Rectal smooth muscle tissue (tissue), 1 donor: ENCODE measurements around the gene FAM131A.

Experiments
- H3K27ac ChIP-seq: one replicate; pipeline ENCODE4 v1.7.0; 2013; ENCODE audit warnings: low read depth, low read length, inconsistent platforms
- H3K27me3 ChIP-seq: one replicate; pipeline ENCODE4 v1.7.0; 2013; ENCODE audit warnings: low read length; ENCODE audit not compliant: control insufficient read depth, insufficient read depth
- H3K36me3 ChIP-seq: one replicate; pipeline ENCODE4 v1.7.0; 2013; ENCODE audit warnings: low read length; ENCODE audit not compliant: control insufficient read depth, insufficient read depth
- H3K4me1 ChIP-seq: one replicate; pipeline ENCODE4 v1.7.0; 2013; ENCODE audit warnings: low read length; ENCODE audit not compliant: control insufficient read depth, insufficient read depth
- H3K4me3 ChIP-seq: one replicate; pipeline ENCODE4 v1.7.0; 2013; ENCODE audit warnings: low read length
- H3K9ac ChIP-seq: one replicate; pipeline ENCODE4 v1.7.0; 2013; ENCODE audit warnings: low read length

FAM131A gene

GRCh38 chr3:184306341-184306972 is 30.9 kb upstream of the FAM131A start:
- Histone ChIP-seq H3K27ac (no peak overlapping the region), H3K9ac (no peak overlapping the region), H3K36me3 (peaks cover 62% of the 10 kb centered on the region)

DNA sequence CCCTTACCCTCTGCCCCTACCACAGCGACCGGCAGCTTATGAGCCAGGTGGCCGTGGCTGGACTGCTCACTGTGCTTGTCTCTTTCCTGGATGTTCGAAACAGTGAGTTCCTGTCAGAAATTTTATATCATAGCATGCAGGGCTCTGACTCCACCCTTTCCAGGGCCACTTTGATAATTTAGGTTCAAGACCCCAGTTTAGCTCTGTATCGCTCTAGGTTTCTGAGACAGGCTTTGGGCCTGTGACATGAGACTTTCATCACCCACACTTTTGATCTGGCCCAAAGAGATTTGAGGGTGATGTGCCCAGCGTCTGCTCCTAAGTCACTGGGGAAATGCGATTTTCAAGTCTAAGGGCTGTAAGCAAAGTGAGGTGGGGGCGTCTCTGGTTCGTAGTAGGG is 29.5 kb upstream of the FAM131A start:
- Histone ChIP-seq H3K36me3 (peaks cover 49% of the 10 kb centered on the region), H3K27me3 (no peaks in the 10 kb centered on the region), H3K9ac (no peak overlapping the region), H3K27ac (no peak overlapping the region), H3K4me1 (no peaks in the 10 kb centered on the region), H3K4me3 (no peak overlapping the region)

More at GRCh38 chr3:184306341-184306972, 30.9 kb upstream of the FAM131A start:
- Histone ChIP-seq H3K4me1 (no peaks in the 10 kb centered on the region), H3K27me3 (no peaks in the 10 kb centered on the region), H3K4me3 (no peak overlapping the region)

- Histone ChIP-seq H3K36me3 (peaks cover 40% of the 10 kb centered on the region), H3K4me1 (no peaks in the 10 kb centered on the region), H3K9ac (no peak overlapping the region), H3K27me3 (no peaks in the 10 kb centered on the region), H3K27ac (no peak overlapping the region), H3K4me3 (no peak overlapping the region)
Observed at GRCh38 chr3:184308744-184309143, 28.7 kb upstream of the FAM131A start.

DNA sequence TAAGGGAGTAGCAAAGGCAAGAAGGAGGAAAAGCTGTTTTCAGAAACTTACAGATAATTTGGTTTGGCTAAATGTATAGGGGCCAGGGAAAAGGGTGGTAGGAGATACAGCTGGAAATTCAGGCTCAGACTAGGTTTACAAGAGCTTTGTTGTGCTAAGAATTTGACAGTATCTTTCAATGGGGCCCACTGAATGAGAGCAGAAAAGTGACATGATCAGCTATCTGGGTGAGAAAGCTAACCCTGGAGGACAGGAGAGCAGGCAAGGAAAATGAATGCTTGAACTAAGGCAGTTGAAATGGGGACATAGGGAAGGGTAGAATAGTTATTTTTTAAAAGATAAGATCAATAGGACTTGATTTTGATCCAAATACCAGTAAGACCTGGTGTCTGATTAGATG is 25.8 kb upstream of the FAM131A start:
- Histone ChIP-seq H3K4me3 (no peak overlapping the region), H3K27ac (no peak overlapping the region), H3K27me3 (no peaks in the 10 kb centered on the region), H3K4me1 (peaks cover 7% of the 10 kb centered on the region), H3K9ac (no peak overlapping the region), H3K36me3 (peaks cover 18% of the 10 kb centered on the region)

- Histone ChIP-seq H3K27me3 (no peaks in the 10 kb centered on the region), H3K4me1 (peaks cover 13% of the 10 kb centered on the region), H3K27ac (peak within 1 kb of the TSS; percentile 98), H3K9ac (peak within 1 kb of the TSS; percentile 99), H3K36me3 (peaks cover 5% of the 10 kb centered on the region), H3K4me3 (peak within 1 kb of the TSS; percentile 94)
Observed at GRCh38 chr3:184314363-184314699, 23.1 kb upstream of the FAM131A start, which contains the start of gene EIF4G1. Gene EIF4G1, plus strand, starts transcription at chr3:184314606. Its CDS starts 1,191 bp downstream, at chr3:184315797.

DNA sequence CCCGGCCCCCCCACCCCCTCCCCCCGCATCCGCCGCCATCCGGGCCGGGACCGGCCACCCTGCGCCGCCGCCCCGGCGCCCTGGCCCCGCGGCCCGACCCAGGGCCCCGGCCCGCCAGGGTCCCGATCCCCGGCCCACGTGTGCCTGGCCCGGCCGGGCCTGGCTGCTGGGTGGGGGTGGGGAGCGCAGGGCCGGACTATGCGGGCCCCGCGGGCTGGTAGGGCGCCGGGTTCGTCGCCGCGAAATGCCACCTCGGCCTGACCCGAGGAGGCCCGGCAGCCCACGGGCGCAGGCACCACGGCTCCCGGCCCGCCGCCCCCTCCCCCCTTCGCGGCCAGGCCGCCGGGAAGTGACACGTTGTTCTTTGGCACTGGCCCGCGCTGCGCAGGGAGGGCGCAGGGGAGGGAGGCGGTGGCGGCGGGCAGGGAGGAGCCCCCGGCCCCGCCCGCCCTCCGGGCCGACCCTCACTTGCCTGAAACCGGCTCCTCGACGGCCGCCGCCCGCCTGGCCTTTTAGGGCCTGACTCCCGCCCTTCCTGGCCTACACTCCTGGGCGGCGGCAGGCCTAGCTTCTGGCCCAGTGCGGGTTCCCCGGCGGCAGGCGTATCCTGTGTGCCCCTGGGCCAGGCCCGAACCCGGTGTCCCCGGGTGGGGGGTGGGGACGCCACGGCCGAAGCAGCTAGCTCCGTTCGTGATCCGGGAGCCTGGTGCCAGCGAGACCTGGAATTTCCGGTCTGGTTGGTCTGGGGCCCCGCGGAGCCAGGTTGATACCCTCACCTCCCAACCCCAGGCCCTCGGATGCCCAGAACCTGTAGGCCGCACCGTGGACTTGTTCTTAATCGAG is 22.5 kb upstream of the FAM131A start:
- H3K4me1 ChIP-seq, result peaks cover 18% of the 10 kb centered on the region
- peaks cover 5% of the 10 kb centered on the region for H3K36me3 ChIP-seq
- peak overlapping the region; percentile 99 for H3K9ac ChIP-seq
- H3K27ac ChIP-seq, result peak overlapping the region; percentile 98
- peak overlapping the region; percentile 94 for H3K4me3 ChIP-seq
- no peaks in the 10 kb centered on the region for H3K27me3 ChIP-seq

DNA sequence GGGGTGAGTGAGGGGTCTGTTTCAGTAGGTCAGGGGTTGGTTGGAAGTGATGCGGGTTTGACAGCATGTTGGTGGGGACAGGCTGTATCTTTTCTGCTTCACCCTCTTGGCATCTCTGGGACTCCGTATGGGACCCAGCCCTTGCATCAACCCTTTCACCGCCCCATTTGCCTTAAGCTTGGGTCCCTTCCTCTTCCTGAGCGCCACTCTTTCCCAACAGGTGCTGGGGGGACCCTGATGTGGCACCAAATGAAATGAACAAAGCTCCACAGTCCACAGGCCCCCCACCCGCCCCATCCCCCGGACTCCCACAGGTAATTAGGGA is 21.9 kb upstream of the FAM131A start:
- Histone ChIP-seq H3K36me3 (peaks cover 6% of the 10 kb centered on the region), H3K9ac (peak overlapping the region; percentile 99), H3K4me3 (peak overlapping the region; percentile 94), H3K27ac (peak overlapping the region; percentile 98), H3K27me3 (no peaks in the 10 kb centered on the region), H3K4me1 (peaks cover 22% of the 10 kb centered on the region)

DNA sequence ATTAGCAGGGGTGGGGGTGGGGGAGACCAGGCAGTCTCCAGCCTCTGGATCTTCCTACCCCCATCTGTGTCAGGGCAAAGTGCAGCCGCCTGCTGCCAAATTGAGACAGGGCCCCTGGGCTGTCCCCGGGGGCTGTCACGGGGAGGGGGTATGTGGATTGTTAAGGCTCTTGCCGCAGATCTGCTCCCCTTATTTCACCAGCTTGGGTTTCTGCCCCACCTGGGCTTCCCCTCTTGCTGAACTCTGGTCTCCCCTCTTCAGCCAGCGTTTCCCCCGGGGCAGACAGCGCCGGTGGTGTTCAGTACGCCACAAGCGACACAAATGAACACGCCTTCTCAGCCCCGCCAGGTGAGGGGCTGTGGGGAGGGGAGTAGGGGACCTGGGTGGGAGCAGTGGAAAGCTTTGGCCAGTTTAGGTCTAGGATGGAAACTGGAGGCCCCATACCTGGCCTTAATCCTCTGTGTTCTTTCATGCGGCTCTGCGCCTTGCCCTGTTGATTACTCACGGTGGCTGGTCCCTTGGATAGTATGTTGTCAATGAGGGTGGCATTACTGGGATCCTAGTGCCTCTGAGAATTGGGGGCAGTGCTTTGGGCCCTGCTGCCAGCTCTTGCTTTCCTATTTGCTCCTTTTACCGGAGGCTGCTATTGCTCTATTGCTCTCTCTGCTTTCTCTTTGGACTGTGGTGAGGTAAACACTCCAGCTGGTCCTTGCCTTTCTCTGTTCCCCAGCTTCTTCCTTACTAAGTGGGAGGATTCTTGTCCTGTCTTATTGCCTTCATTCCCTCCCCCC is 21.3 kb upstream of the FAM131A start:
- H3K4me3 ChIP-seq, result peak overlapping the region; percentile 94
- no peaks in the 10 kb centered on the region for H3K27me3 ChIP-seq
- H3K4me1 ChIP-seq, result peaks cover 25% of the 10 kb centered on the region
- H3K27ac ChIP-seq, result peak overlapping the region; percentile 98
- H3K9ac ChIP-seq, result peak overlapping the region; percentile 24
- H3K36me3 ChIP-seq, result peaks cover 11% of the 10 kb centered on the region

- H3K27ac ChIP-seq, result peak overlapping the region; percentile 98
- peak overlapping the region; percentile 94 for H3K4me3 ChIP-seq
- H3K9ac ChIP-seq, result no peak overlapping the region
- H3K4me1 ChIP-seq, result peaks cover 25% of the 10 kb centered on the region
- no peaks in the 10 kb centered on the region for H3K27me3 ChIP-seq
- H3K36me3 ChIP-seq, result peaks cover 19% of the 10 kb centered on the region
Observed at GRCh38 chr3:184316792-184317191, 20.6 kb upstream of the FAM131A start.

GRCh38 chr3:184317201-184317600 is 20.2 kb upstream of the FAM131A start:
- Histone ChIP-seq H3K4me1 (peaks cover 25% of the 10 kb centered on the region), H3K27ac (no peak overlapping the region), H3K27me3 (no peaks in the 10 kb centered on the region), H3K4me3 (peak overlapping the region; percentile 94), H3K36me3 (peaks cover 23% of the 10 kb centered on the region), H3K9ac (no peak overlapping the region)

DNA sequence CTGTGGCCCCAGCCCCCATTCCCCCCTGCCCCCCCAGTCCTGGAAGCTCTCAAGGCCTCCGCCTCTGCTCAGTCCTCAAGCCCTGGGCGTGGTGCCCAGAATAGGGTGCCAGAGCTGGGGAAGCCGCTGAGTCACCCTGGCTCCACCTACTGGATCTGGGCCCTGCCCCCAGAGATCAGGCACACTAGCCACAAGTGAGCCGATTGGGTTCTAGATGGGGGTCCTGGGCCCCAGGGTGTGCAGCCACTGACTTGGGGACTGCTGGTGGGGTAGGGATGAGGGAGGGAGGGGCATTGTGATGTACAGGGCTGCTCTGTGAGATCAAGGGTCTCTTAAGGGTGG is 17.3 kb upstream of the FAM131A start:
- no peak overlapping the region for H3K9ac ChIP-seq
- peaks cover 25% of the 10 kb centered on the region for H3K4me1 ChIP-seq
- H3K27ac ChIP-seq, result peak overlapping the region; percentile 97
- H3K27me3 ChIP-seq, result no peaks in the 10 kb centered on the region
- peaks cover 50% of the 10 kb centered on the region for H3K36me3 ChIP-seq
- H3K4me3 ChIP-seq, result peak overlapping the region; percentile 56

GRCh38 chr3:184321666-184322065 is 15.7 kb upstream of the FAM131A start:
- Histone ChIP-seq H3K36me3 (peaks cover 64% of the 10 kb centered on the region), H3K27me3 (no peaks in the 10 kb centered on the region), H3K27ac (no peak overlapping the region), H3K4me1 (peaks cover 18% of the 10 kb centered on the region), H3K4me3 (no peak overlapping the region), H3K9ac (no peak overlapping the region)
